B cell (primary cell): ENCODE data around the gene PCMTD2.

Experiments used
- EZH2 ChIP-seq: IDR thresholded peaks from 2 replicates; pipeline ENCODE4 v1.6.1; 2012; ENCODE audit warnings: borderline replicate concordance, low read depth, mild to moderate bottlenecking, moderate library complexity, low read length; ENCODE audit not compliant: insufficient read depth, poor library complexity, severe bottlenecking
- TF ChIP-seq, protein P1 (sequence below): fragments of 200-600 bp; IDR thresholded peaks from one replicate; pipeline ENCODE4 v1.8.0; 2022; ENCODE audit warnings: antibody characterized with exemption, mild to moderate bottlenecking

DNA sequence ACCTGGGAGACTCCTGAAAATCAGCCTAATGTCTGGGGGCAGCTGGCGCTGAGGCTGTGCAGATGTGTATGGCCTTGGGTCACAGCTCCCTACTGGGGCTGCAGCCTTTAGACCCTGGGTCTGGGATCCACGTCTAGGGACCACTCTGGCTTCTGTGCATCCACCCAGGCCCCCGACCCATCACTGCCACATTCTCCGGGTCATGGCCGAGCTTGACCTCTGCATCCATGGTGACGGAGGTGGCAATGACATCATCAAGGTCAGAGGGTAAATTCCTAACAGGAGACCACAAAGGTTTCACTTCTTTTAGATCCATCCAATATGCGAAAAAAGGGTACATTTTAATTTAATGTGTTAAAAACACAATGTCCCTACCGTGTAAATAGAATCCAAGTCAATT lies 14.5 kb upstream of the PCMTD2 start:
- TF ChIP-seq, protein P1, sequence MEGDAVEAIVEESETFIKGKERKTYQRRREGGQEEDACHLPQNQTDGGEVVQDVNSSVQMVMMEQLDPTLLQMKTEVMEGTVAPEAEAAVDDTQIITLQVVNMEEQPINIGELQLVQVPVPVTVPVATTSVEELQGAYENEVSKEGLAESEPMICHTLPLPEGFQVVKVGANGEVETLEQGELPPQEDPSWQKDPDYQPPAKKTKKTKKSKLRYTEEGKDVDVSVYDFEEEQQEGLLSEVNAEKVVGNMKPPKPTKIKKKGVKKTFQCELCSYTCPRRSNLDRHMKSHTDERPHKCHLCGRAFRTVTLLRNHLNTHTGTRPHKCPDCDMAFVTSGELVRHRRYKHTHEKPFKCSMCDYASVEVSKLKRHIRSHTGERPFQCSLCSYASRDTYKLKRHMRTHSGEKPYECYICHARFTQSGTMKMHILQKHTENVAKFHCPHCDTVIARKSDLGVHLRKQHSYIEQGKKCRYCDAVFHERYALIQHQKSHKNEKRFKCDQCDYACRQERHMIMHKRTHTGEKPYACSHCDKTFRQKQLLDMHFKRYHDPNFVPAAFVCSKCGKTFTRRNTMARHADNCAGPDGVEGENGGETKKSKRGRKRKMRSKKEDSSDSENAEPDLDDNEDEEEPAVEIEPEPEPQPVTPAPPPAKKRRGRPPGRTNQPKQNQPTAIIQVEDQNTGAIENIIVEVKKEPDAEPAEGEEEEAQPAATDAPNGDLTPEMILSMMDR = no peak
- TF ChIP-seq EZH2 = no peak
